ENCODE data around the gene ALAS1.
A peak's percentile ranks its signal among the peaks of the same experiment; 100 is the strongest.

GRCh38 chr3:52245322-52246263 is 47.6 kb downstream of the ALAS1 start, which contains the start of gene PPM1M:
- TF ChIP-seq CTCF (CRISPR knock-in tag; IDR thresholded peaks at IDR 0.05) (no peak), ZNF354B (CRISPR knock-in tag; IDR thresholded peaks at IDR 0.05) (0 out of 2 replicates have a peak, but pooled peaks have one; percentile 63), PHF8 (CRISPR knock-in tag; IDR thresholded peaks at IDR 0.05) (peak; percentile 52), SRSF9 (IDR thresholded peaks at IDR 0.05; ENCODE audit: borderline replicate concordance, insufficient read depth, low read depth, low read length, poor library complexity, severe bottlenecking) (no peak), ZNF773 (CRISPR knock-in tag; IDR thresholded peaks at IDR 0.05; ENCODE audit: borderline replicate concordance) (peak; percentile 92; the same call in 1 of the 2 replicates), FUBP1 (CRISPR knock-in tag; IDR thresholded peaks at IDR 0.05; ENCODE audit: borderline replicate concordance) (no peak), HMGXB4 (CRISPR knock-in tag; IDR thresholded peaks at IDR 0.05; ENCODE audit: borderline replicate concordance in 1 of 2, low read depth in 1 of 2) (no peak), ETV5 (CRISPR knock-in tag; IDR thresholded peaks at IDR 0.05; ENCODE audit: borderline replicate concordance) (no peak)

Measured in HepG2 (cell line).